ENCODE results near the gene APCDD1L.

APCDD1L gene

GRCh38 chr20:58515233-58516212 lies at the start of gene APCDD1L:
Gene APCDD1L (minus strand): TSS chr20:58515399. CDS start chr20:58514707, 692 bp downstream.
- no peak for DNase-seq

DNA sequence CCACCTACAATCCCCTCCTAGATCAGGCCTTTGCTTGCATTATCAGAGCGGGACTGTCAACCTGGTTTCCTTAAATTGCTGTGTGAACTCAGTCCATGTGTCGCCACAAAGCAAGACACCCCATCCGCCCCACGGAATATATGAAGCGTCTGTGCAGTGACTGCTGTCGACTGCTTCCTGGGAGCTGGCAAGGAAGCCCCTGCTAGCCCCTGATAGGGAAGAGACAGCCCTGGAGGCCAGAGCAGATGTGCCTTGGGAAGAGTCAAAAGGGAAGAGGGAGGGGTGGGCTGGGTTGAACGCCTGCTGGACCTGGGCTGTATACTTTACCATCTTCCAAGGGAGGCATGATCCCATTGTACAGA lies 44.1 kb upstream of the APCDD1L start:
- DNase-seq, result no peak

GRCh38 chr20:58558486-58559367 lies 43.5 kb upstream of the APCDD1L start:
- no peak for DNase-seq

DNA sequence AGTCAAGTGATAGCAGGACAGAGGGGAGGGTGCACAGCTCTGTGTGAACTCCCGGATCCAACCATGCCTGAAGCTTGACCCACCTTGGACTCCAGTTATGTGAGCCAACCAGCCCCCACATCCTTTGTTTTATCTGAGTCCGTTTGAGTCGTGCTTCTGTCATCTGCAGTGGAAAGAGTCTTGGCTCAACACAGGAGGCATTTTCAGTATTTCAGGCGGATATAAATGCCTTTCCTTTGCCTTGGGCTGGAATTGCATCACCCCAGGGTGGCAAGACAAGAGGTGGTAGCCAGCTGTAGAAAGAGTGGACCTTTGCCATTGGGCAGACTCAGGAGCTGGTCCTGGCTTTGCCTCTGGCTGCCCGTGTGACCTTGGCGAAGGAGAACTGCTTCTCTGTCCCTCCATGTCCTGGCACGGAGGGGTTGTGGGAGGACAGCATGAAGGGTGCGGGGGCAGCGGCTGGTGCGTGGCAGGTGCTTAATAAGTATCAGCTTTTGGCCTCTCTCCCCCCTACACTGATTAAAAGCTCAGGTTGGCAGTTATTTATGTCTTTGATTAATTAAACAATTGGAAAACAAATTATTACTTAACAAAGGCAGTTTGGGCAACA lies 42.6 kb upstream of the APCDD1L start:
- no peak for DNase-seq

DNA sequence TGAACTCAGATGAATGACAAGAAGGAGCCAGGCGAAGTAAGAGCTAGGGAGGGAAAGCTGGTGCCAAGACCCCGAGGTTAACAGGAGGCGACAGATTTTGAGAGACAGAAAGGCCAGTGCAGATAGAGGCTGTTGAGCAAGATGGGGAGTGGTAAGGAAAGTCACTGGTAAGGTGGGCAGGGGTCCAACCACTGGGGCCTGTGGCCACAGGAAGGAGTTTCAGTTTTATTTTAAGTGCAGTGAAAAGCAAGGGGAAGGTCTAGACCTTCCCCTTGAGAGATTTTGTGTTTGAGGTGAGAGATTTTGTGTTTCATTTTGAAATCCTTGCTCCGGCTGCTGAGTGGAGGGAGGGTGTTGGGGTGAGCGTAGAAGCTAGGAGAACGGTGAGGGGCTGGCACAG lies 41.8 kb upstream of the APCDD1L start:
- DNase-seq, result no peak

GRCh38 chr20:58555078-58555765 lies 40.0 kb upstream of the APCDD1L start:
- no peak for DNase-seq

GRCh38 chr20:58554541-58554940 lies 39.3 kb upstream of the APCDD1L start:
- DNase-seq, result no peak

DNA sequence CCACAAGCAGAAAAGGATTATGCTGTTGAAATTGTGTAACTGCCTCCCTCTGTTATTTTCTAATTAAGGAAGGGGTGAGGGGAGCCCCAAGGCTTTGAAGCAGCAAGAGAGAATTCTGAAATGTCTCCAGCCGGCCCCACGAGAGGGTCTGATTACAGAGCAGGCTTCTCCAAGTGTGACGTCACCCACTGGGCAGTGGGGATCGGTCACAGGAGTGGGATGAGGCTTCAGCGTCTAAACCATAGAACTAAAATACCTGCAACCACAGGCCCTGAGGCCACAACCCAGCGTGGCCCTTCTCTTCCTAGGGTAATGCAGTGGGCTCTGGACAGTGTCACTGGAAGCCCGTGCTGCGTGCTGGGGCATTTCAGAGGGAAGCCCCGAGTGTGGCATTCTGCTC lies 38.6 kb upstream of the APCDD1L start:
- no peak for DNase-seq

DNA sequence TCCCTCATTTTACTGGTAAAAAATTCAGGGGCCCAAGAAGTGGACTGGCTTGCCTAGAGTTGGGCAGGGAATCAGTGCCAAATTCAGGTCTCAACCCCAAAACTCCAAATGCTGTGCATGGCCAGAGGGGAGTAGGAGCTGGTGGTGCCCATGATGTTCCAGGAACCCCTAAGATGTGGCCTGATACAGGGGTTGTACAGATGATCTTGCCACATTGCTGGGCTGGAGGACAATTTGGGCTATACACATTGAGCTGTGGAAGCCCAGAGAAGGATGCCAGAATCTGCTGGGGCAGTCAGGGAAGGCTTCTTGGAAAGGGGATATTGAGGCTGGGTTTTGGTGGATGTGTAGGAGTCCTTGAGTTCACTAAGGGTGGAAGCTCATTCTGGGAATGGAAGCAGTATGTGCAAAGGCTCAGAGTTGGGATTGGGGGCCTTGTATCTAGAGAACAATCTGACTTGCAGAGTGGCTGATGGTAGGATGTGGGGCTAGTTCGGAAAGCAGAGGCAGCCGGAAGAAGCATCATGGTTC lies 38.0 kb upstream of the APCDD1L start:
- no peak for DNase-seq

DNA sequence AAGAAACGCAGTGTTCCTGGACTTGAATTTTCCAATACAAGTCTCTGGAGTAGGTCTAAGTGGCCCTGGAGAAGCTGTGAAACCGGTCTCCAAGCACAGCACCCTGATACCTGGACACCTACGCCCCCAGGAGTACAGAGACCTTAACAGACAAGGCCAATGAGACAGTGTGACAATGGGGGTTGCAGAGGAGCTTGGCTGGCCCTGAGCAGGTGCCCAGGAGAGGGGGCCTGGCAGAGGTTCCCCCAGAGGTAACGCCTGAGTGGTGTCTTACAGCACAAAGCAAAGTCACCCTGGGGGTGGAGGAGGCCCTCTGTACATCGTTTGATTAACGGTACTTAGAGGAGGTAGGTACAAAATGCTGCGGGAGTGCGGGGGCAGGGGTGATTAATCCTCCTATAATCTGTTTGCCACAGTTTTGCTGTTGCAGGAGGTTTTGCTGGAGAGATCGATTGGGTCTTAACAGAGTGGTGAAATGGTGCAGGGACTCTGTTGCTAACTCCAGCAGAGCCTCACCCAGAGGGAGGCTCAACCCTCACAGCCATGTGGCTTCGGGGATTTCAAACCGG lies 37.3 kb upstream of the APCDD1L start:
- DNase-seq, result no peak

DNA sequence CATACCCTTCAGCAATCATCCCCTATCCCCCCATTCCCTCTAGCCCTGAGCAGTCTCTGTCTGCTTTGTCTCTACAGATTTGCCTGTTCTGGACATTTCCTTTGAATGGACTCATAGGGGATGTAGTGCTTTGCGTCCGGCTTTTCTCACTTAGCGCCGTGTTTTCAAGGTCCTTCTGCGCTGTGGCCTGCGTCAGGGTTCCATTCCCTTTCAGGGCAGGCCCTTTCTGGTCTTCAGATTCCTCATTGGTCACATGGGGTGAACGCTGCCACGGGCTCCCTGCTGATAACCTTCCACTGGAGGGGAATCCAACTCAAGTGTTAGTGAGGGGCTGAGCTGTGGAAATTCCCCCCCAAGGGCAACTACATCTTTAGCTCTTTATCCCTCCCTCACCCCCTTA lies 36.4 kb upstream of the APCDD1L start:
- DNase-seq, result no peak

- DNase-seq, result no peak
Measured at GRCh38 chr20:58550275-58551059, 35.3 kb upstream of the APCDD1L start.

- DNase-seq, result no peak
Measured at GRCh38 chr20:58549231-58550209, 34.3 kb upstream of the APCDD1L start.

DNA sequence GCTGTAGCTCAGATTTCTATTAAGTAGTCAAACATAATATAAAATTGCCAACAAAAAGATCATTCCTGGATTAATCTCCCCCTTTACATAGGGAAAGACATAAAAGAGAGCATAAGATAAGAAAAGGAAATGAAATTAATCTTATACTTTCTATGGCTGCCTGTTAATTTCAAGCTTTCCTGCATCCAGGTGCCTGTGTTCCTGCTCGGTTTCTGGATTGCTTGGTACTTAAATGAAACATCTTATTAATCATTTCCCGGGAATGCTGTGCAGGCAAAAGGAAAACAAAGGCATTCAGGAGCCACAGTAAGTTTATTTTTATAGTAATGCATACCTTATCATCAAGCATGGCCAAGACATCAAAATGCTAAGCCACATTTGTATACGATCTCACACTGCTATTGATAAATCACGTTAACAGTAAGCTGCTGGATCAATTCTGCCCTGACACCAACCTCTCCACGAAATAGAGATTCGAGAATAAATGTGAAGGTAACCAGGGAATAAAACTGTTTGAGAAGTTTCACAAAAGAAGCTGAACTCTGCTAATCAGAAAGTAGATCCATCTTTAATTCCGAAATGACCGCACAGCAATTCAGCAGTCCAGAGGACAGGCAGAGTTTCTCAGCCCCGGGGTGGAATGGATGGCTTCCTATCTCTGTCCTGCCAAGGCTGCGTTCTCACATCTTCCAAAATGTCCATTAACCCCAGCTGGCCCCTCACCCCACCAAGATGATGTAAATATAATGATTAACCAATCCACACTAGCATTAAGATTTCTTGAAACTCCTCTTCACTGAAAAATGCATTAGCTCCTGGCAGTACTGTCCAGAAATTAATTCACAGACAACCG lies 32.6 kb upstream of the APCDD1L start:
- DNase-seq, result no peak

DNA sequence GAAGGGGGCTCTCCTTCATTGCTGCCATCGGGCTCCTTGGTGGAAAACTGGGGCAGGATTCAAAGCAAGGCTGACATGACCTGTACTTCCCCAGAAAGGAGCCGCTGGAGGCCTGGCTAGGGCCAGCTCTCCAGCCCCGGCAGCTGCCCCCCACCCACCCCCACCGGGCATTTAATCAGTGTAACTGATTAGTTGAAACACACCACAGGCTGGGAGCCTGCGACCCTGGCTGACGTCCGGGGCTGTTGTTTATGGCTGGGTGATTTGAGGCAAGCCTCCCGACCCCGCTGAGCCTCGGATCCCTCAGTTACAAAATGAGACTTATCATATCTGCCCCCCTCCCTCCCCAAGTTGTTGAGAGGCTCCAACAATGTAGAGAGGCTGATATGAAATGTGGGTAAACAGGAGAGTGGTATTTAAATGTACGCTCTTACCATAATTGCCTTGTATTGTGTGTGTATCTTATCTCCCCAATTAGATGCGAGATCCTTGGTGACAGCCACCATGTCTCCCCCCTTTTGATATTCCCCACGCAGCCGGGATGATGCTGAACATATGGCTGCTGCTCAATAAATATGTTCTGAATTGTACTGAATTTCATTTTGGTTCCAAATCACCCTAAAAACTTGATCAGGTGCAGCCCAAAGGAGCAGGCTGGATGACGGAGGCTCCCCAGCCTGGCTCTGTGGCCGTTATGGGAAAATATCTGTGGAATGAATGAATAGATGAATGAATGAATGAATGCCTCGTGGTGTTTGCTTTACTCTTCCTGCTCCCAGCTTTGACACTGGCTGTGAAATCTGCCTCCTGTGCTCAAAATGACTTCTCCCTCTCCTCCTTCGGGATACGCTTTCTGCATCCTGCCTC lies 31.8 kb upstream of the APCDD1L start:
- DNase-seq, result no peak

- DNase-seq, result no peak
Measured at GRCh38 chr20:58546416-58546711, 31.2 kb upstream of the APCDD1L start.

DNA sequence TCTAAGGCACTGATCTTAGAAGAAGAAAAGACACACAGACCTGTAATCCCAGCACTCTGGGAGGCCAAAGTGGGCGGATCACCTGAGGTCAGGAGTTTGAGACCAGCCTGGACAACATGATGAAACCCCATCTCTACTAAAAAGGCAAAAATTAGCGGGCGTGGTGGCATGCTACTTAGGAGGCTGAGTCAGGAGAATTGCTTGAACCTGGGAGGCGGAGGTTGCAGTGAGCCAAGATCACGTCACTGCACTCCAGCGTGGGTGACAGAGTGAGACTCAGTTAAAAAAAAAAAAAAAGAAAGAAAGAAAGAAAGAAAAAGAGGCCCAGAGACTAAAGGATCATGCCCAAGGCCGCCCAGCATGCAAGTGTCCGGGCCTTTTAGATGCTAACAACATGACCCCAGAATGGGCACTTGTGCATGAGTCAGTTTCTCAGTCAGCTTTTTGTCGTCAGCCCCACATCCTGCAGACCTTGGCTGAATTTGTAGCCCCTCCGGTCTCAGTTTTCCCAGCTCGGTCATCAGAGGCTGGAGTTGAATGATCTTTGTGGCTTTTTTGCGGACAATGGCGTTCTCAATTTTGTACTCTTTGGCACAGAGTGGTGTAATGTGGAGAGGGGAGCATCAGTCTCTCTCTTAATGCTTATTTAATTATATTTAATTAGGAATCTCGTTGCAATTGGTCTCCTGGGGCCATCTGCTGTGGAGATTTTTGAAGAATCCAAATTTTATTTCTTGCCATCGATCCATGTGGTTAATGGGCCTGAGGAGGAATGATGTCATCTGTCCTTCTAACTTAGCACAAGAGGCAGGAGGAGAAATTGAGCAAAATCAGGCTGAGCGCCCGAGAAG lies 30.6 kb upstream of the APCDD1L start:
- DNase-seq, result no peak
